Measurements from ENCODE around the gene ELFN1.

ELFN1 gene

DNA sequence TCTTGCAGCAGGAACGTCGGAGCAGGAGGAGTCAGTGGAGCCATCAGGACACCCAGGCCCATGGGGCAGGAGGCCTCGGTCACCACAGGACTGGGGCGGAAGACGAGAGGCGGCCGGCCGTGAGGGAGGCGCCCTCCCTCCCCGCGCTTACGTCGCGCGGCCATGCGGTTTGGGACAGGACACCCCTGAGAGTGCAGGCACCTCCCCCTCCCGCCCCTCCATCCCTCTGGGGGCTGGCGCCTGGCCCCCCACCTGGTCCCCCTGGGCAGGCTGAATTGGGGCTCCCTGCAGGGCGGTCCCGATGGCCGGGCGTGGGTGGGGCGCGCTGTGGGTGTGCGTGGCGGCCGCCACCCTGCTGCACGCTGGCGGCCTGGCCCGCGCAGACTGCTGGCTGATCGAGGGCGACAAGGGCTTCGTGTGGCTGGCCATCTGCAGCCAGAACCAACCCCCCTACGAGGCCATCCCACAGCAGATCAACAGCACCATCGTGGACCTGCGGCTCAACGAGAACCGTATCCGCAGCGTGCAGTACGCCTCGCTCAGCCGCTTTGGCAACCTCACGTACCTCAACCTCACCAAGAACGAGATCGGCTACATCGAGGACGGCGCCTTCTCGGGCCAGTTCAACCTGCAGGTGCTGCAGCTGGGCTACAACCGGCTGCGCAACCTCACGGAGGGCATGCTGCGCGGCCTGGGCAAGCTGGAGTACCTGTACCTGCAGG lies 74.4 kb downstream of the ELFN1 start:
- TF ChIP-seq, protein P1, sequence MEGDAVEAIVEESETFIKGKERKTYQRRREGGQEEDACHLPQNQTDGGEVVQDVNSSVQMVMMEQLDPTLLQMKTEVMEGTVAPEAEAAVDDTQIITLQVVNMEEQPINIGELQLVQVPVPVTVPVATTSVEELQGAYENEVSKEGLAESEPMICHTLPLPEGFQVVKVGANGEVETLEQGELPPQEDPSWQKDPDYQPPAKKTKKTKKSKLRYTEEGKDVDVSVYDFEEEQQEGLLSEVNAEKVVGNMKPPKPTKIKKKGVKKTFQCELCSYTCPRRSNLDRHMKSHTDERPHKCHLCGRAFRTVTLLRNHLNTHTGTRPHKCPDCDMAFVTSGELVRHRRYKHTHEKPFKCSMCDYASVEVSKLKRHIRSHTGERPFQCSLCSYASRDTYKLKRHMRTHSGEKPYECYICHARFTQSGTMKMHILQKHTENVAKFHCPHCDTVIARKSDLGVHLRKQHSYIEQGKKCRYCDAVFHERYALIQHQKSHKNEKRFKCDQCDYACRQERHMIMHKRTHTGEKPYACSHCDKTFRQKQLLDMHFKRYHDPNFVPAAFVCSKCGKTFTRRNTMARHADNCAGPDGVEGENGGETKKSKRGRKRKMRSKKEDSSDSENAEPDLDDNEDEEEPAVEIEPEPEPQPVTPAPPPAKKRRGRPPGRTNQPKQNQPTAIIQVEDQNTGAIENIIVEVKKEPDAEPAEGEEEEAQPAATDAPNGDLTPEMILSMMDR (IDR thresholded peaks at IDR 0.05; ENCODE audit: low read depth, low read length): no peak
- no peak for DNase-seq (ENCODE audit: extremely low read depth, low read depth)

DNA sequence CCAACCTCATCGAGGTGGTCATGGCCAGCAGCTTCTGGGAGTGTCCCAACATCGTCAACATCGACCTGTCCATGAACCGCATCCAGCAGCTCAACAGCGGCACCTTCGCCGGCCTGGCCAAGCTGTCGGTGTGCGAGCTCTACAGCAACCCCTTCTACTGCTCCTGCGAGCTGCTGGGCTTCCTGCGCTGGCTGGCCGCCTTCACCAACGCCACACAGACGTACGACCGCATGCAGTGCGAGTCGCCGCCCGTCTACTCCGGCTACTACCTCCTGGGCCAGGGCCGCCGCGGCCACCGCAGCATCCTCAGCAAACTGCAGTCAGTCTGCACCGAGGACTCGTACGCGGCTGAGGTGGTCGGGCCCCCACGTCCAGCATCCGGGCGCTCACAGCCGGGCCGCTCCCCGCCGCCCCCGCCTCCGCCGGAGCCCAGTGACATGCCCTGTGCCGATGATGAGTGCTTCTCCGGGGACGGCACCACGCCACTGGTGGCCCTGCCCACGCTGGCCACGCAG lies 75.0 kb downstream of the ELFN1 start:
- TF ChIP-seq, protein P1 (IDR thresholded peaks at IDR 0.05; ENCODE audit: low read depth, low read length): no peak
- no peak for DNase-seq (ENCODE audit: extremely low read depth, low read depth)

DNA sequence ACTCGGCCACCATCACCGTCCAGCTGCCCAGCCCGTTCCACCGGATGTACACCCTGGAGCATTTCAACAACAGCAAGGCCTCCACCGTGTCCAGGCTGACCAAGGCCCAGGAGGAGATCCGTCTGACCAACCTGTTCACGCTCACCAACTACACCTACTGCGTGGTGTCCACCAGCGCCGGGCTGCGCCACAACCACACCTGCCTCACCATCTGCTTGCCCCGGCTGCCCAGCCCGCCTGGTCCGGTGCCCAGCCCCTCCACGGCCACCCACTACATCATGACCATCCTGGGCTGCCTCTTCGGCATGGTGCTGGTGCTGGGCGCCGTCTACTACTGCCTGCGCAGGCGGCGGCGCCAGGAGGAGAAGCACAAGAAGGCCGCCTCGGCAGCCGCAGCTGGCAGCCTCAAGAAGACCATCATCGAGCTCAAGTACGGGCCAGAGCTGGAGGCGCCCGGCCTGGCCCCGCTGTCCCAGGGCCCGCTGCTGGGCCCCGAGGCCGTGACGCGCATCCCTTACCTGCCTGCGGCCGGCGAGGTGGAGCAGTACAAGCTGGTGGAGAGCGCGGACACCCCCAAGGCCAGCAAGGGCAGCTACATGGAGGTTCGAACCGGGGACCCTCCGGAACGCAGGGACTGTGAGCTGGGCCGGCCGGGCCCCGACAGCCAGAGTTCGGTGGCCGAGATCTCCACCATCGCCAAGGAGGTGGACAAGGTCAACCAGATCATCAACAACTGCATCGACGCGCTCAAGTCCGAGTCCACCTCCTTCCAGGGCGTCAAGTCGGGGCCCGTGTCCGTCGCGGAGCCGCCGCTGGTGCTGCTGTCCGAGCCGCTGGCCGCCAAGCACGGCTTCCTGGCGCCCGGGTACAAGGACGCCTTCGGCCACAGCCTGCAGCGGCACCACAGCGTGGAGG lies 75.8 kb downstream of the ELFN1 start:
- TF ChIP-seq, protein P1 (IDR thresholded peaks at IDR 0.05; ENCODE audit: low read depth, low read length): no peak
- DNase-seq (ENCODE audit: extremely low read depth, low read depth): no peak

DNA sequence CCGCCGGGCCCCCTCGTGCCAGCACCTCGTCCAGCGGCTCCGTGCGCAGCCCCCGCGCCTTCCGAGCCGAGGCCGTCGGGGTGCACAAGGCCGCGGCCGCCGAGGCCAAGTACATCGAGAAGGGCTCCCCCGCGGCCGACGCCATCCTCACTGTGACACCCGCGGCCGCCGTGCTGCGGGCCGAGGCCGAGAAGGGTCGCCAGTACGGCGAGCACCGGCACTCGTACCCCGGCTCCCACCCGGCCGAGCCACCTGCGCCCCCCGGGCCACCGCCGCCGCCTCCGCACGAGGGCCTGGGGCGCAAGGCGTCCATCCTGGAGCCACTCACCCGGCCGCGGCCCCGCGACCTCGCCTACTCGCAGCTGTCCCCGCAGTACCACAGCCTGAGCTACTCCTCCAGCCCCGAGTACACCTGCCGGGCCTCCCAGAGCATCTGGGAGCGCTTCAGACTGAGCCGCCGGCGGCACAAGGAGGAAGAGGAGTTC lies 76.5 kb downstream of the ELFN1 start:
- TF ChIP-seq, protein P1 (IDR thresholded peaks at IDR 0.05; ENCODE audit: low read depth, low read length): no peak
- no peak for DNase-seq (ENCODE audit: extremely low read depth, low read depth)

DNA sequence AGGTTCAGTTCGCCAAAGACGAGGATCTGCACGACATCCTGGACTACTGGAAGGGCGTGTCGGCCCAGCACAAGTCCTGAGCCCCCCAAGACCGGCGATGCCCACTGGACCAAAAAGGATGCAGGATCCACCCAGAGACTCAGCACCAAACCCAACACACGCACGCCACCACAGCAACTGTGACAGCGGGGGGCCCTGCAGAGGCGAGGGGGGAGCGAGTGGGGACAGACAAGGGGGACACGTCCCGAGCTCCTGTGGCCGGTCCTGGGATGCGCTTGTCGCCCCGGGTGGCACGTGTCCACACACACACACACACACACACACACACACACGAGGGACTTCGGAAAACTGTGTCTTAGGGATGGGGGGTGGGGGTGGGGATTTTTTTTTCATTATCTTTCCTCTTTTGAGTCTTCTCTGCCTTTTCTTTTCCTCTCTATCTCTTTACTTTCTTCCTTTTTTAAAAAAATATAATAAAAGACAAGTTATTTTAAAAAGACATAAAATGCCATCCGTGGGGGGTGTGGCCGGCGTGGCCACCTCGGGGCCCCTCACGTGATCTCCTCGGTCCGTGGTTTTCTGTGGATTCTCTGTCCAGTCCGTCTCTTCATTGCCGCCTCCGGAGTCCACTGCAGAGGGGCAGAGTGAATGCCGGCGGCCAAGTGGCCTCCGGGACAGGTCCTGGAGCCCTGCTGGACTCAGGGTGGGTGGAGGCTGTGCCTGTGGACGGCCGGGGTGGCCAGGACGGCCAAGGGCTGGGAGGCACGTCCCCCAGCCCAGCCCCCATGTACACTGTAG lies 77.1 kb downstream of the ELFN1 start:
- DNase-seq (ENCODE audit: extremely low read depth, low read depth): no peak
- TF ChIP-seq, protein P1 (IDR thresholded peaks at IDR 0.05; ENCODE audit: low read depth, low read length): no peak

DNA sequence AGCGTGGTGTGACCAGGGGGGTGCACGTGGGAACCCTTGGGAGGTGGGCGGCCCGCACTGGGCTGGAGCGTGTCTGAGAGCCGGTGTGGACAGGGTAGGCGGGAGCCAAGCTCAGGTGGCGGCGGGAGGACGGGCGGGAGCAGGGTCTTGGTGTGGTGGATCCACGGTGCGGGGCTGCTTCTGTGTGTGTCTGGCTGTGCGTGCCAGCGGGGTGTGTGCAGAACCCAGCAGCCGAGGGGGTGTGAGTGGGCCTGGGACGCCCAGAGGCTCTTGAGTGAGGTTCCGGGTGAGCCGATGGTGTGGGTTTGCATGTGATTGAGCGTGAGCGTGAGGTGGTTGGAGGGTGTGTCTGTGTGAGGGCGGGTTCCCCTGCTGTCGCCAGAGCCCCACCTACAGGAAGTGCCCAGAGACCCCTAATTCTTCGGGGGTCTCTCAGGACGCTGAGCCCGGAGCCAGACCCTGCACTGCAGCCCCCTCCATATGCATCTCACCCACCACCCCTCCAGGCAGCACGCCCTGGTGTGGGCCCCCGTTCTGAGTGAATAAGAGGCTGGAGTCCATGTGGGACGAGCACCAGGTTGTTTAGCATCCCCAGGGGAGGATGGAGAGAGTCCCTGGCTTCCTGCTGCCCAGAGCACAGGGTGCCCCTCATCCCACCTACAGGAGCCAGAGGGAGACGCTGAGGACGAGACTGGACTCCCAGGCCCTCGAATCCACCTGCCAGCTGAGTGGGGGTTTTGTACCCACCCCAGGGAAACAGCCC lies 78.2 kb downstream of the ELFN1 start:
- TF ChIP-seq, protein P1 (IDR thresholded peaks at IDR 0.05; ENCODE audit: low read depth, low read length): no peak
- DNase-seq (ENCODE audit: extremely low read depth, low read depth): no peak

Data from AG09319 (cell line).